Esophagus muscularis mucosa (tissue), 4 donors: Measurements from ENCODE around the gene PDCD4. TPM values are rescaled to one million over a fixed set of nuclear protein-coding genes. Genes with fewer than 3 reads are reported as not detected.

Source experiments
- DNase-seq: peaks from one replicate; pipeline ENCODE4 v3.0.0-alpha.2; 2017; ENCODE audit errors: extremely low spot score
- H3K27ac ChIP-seq, 4 donors: fragments of 200-600 bp; sonication (generic); replicated peaks in 1 of 4; 1 replicate in 3 of 4; 2 replicates in 1 of 4; pipeline ENCODE4 v1.5.1; 2016 to 2019; ENCODE audit warnings: mild to moderate bottlenecking in 1 of 4
- H3K27me3 ChIP-seq, 4 donors: fragments of 200-600 bp; sonication (generic); one replicate each; pipeline versions ENCODE4 v1.5.1 to v1.6.0; 2016 to 2019
- H3K36me3 ChIP-seq, 4 donors: fragments of 200-600 bp; sonication (generic); one replicate each; pipeline ENCODE4 v1.5.1; 2016 to 2019
- H3K4me1 ChIP-seq, 4 donors: fragments of 200-600 bp; sonication (generic); one replicate each; pipeline ENCODE4 v1.5.1; 2016 to 2019
- H3K4me3 ChIP-seq, 4 donors: fragments of 200-600 bp; sonication (generic); 1 replicate in 2 of 4; 2 replicates in 2 of 4; pipeline ENCODE4 v1.5.1; 2016 to 2019; ENCODE audit warnings: mild to moderate bottlenecking in 4 of 4, moderate library complexity in 1 of 4
- H3K9me3 ChIP-seq, 4 donors: fragments of 200-600 bp; sonication (generic); 1 replicate in 3 of 4; 2 replicates in 1 of 4; pipeline ENCODE4 v1.5.1; 2016 to 2019
- EP300 ChIP-seq: sonication (generic); formaldehyde crosslinking; IDR thresholded peaks from one replicate; pipeline ENCODE4 v1.6.1; 2017; ENCODE audit warnings: antibody characterized with exemption
- POLR2A ChIP-seq: fragments of 450-650 bp; IDR thresholded peaks from one replicate; pipeline ENCODE4 v1.6.1; 2017; ENCODE audit warnings: antibody characterized with exemption, moderate library complexity, mild to moderate bottlenecking, low read depth
- POLR2AphosphoS5 ChIP-seq, 2 donors: sonication (generic); formaldehyde crosslinking; IDR thresholded peaks; one replicate each; pipeline ENCODE4 v1.6.1; 2017; ENCODE audit warnings: antibody characterized with exemption in 2 of 2
- WGBS: methylation state at CpG from one replicate; pipeline ENCODE4 v1.1.5; 2018; 5-methylcytosine and 5-hydroxymethylcytosine counted together
- intact Hi-C: fragments of 100-400 bp; cut with DNase I; formaldehyde crosslinking; loops from one replicate; pipeline ENCODE4 v1.15.1; 2023
- total RNA-seq, 4 donors: library from RNA; depleted of rRNA; stranded (reverse); fragments of >200 nt; gene quantifications; one replicate each; pipeline versions ENCODE4 v1.1.0 to v1.2.1, GENCODE V29; 2016
- TF ChIP-seq, protein P1 (sequence below), 3 experiments: fragments of 200-600 bp in 2 of 3; fragments of 450-650 bp in 1 of 3; sonication (generic) in 2 of 3; IDR thresholded peaks; one replicate each; pipeline ENCODE4 v1.5.1; 2017 to 2019; ENCODE audit warnings: antibody characterized with exemption in 3 of 3, mild to moderate bottlenecking in 2 of 3, moderate library complexity in 1 of 3

PDCD4 gene
- total RNA-seq, 4 donors from 2014 or later: 65.6 to 97.7 (median 78.3) TPM

DNA sequence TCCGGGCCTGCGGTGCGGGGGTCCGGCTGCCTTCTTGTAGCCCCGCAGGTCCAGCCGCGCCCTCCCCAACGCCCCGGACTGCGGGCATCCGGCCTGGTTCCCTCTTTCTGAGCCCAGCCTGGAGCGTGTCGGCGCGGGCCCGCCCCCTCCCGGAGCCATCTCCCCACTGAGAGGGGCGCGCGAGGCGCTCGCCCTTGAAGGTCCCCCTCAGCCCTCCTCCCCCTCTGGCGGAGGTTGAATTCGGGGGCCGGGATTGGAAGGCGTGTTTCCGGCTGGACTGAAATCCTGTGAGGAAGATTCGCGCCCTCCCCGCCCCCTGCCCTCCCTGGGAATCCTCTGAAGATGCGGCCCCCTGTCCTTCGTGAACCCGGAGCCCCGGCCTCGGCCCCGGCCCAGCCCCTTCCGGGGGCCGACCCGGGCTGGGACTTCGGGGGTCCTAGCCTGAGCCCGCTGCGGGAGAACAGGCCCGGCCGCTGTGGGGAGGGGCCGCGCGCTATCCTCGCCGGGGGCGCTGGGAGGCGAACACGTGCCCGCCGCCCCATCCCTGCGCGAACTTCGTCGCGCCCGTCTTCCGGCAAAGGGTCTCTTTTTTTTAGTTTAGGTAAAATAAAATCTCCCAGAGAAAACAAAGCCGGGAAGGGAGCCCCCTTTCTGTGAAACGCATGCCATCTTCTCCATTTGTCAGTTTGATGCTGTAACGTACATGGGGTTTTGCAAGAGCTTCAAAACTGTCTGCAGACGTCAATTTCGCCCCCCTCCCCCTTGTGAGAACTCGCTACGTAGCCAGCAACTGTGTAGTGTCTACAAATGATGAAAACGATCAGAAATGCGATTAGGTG lies 636 bp downstream of the PDCD4 start:
- TF ChIP-seq POLR2AphosphoS5 (IDR thresholded peaks at IDR 0.05) (peak; percentile 46 to 73), POLR2A (no peak), EP300 (no peak)
- TF ChIP-seq, protein P1, sequence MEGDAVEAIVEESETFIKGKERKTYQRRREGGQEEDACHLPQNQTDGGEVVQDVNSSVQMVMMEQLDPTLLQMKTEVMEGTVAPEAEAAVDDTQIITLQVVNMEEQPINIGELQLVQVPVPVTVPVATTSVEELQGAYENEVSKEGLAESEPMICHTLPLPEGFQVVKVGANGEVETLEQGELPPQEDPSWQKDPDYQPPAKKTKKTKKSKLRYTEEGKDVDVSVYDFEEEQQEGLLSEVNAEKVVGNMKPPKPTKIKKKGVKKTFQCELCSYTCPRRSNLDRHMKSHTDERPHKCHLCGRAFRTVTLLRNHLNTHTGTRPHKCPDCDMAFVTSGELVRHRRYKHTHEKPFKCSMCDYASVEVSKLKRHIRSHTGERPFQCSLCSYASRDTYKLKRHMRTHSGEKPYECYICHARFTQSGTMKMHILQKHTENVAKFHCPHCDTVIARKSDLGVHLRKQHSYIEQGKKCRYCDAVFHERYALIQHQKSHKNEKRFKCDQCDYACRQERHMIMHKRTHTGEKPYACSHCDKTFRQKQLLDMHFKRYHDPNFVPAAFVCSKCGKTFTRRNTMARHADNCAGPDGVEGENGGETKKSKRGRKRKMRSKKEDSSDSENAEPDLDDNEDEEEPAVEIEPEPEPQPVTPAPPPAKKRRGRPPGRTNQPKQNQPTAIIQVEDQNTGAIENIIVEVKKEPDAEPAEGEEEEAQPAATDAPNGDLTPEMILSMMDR (IDR thresholded peaks at IDR 0.05): peak in 1 of 3 experiments; percentile 12
- Histone ChIP-seq H3K9me3 (no peaks in the 10 kb centered on the region), H3K36me3 (peaks cover 0 to 9% (median 3%) of the 10 kb centered on the region in 4 donors), H3K27me3 (no peaks in the 10 kb centered on the region), H3K4me3 (peak overlapping the region; percentile 96 to 100 (median 99)), H3K4me1 (peaks cover 18 to 45% (median 44%) of the 10 kb centered on the region in 4 donors), H3K27ac (peak overlapping the region; percentile 97 to 100 (median 99))
- intact Hi-C loops: loop anchor here (5.0 kb wide), 3 partner anchors 45 to 70 kb away; partner anchors contain the start of genes BBIP1 and SHOC2
- WGBS: under 1% methylated on average over 35 of the region's 70 CpGs
- DNase-seq: no peak

DNA sequence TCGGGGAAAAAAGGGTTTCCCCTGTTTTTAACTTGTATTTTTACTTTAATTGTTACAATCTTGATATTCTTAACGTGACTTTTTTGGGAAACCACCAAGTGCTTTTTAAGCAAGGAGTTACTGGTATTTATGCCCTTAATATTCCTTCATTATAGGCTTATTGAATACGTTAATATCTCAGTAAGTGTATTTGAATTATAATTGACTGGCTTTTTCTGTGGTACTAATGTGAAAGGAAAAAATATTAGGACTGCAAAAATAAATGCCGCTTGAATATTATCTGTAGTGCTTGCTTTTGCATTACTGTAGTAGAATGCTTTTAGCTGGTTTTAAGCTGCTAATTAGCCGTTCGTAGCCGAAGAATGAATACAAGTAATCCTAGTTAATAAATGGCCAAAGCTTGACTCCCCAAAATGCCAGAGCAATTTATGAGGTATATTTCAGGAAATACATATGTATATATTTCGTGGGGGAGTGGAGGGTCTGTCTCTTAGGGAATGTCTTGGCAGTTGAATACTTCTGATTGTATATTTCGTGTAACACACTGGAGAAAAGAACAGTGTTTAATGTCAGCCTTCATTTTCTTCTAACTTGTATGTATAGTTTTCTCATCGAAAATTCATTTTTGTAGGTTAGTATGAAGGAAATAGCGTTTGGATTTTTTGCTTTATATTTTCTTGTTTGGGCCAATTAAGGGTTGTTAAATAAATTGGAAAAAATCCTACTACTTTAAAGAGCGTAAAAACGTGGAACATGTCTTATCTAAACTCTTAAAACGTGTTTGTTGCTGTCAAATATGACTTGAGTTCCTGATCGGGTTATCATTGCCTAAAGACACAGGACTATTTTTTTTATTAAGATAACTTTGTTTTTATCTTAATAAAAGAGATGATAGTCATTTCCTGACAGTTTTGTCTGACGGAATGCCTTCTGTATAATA lies 1.5 kb downstream of the PDCD4 start:
- Histone ChIP-seq H3K27me3 (no peaks in the 10 kb centered on the region), H3K9me3 (no peaks in the 10 kb centered on the region), H3K4me3 (peak overlapping the region; percentile 96 to 100 (median 99)), H3K36me3 (peaks cover 0 to 15% (median 7%) of the 10 kb centered on the region in 4 donors), H3K4me1 (peaks cover 18 to 51% (median 50%) of the 10 kb centered on the region in 4 donors), H3K27ac (peak overlapping the region; percentile 97 to 100 (median 99))
- 2% methylated on average over 16 of the region's 16 CpGs for WGBS
- no peak for TF ChIP-seq POLR2A
- TF ChIP-seq, protein P1 (IDR thresholded peaks at IDR 0.05): no peak
- no peak for TF ChIP-seq POLR2AphosphoS5 (IDR thresholded peaks at IDR 0.05)
- no peak for TF ChIP-seq EP300
- intact Hi-C loops: loop anchor here (5.0 kb wide), 3 partner anchors 44 to 71 kb away; partner anchors contain the start of genes BBIP1 and SHOC2
- no peak for DNase-seq

DNA sequence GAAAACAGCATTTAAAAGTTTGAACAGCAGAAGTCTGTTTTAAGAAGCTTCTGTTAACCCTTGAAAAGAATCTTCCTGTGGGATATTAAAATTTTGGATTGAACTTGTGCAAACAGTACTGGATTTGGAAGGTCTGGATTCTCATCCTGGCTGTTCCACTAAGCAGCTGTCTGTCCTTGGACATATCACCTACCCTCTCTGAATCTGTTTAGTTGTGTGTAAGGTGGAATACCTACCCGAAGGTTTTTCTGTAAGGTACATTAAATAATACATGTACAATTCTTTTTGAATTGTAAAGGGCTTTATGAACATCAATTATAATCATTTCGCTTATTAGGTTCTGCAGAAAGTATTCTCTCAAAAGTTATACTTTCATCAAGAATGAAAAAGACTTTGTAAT lies 2.2 kb downstream of the PDCD4 start:
- DNase-seq: no peak
- Histone ChIP-seq H3K4me1 (peaks cover 18 to 54% (median 52%) of the 10 kb centered on the region in 4 donors), H3K9me3 (no peaks in the 10 kb centered on the region), H3K4me3 (peak overlapping the region; percentile 96 to 100 (median 99)), H3K27me3 (no peaks in the 10 kb centered on the region), H3K27ac (peak overlapping the region in 3 of 4 donors; percentile 97 to 99 (median 99)), H3K36me3 (peaks cover 0 to 18% (median 8%) of the 10 kb centered on the region in 4 donors)
- TF ChIP-seq EP300: no peak
- intact Hi-C loops: loop anchor here (5.0 kb wide), 3 partner anchors 43 to 72 kb away; partner anchors contain the start of genes BBIP1 and SHOC2
- 49% methylated on average over 2 of the region's 2 CpGs for WGBS

DNA sequence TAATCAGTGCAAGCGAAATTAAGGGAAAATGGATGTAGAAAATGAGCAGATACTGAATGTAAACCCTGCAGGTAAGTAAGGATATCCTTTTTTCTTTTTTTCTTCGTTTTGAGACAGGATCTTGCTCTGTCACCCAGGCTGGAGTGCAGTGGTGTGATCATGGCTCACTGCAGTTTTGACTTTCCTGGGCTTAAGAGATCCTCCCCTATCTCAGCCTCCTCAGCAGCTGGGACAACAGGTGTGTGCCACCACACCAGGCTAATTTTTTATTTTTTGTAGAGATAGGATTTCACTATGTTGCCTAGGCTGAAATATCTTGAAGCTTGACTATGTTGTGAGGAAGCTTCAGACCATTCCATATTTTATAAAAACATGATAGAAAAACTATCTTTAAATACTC lies 4.3 kb downstream of the PDCD4 start:
- Histone ChIP-seq H3K36me3 (peaks cover 0 to 22% (median 9%) of the 10 kb centered on the region in 4 donors), H3K9me3 (no peaks in the 10 kb centered on the region), H3K27me3 (no peaks in the 10 kb centered on the region), H3K4me3 (no peak overlapping the region), H3K27ac (no peak overlapping the region), H3K4me1 (peaks cover 13 to 69% (median 66%) of the 10 kb centered on the region in 4 donors)
- 81% methylated on average over 2 of the region's 2 CpGs for WGBS
- no peak for DNase-seq
- TF ChIP-seq POLR2AphosphoS5 (IDR thresholded peaks at IDR 0.05): no peak
- TF ChIP-seq, protein P1 (IDR thresholded peaks at IDR 0.05): no peak
- TF ChIP-seq EP300: no peak
- no peak for TF ChIP-seq POLR2A
- intact Hi-C loops: no loop called here
